Activated naive CD4-positive, alpha-beta T cell treated with anti-CD3 and anti-CD28 coated beads, Interleukin-2, amount 50 U/mL, for 16 hours (primary cell): ENCODE measurements around the gene CKMT1B.
"Not testable (repeated sequence)": the region's sequence is repeated elsewhere in the genome, so short reads cannot be mapped to it uniquely, and the experiment has no call there.

Experiments used
- DNase-seq: peaks from one replicate; pipeline ENCODE4 v3.0.0-alpha.2; 2020

Gene CKMT1B

GRCh38 chr15:43638464-43639204 is 44.8 kb downstream of the CKMT1B start:
- DNase-seq = not testable (repeated sequence)
